Stimulated activated CD4-positive, alpha-beta T cell treated with anti-CD3 and anti-CD28 coated beads, Interleukin-4, amount 100 ng/mL, for 1 hour (primary cell): ENCODE measurements around the gene GPC6.

Experiments
- DNase-seq: peaks from one replicate; pipeline ENCODE4 v3.0.0-alpha.2; 2020

Gene GPC6

GRCh38 chr13:94087100-94087499 lies 860.5 kb downstream of the GPC6 start:
- no peak for DNase-seq

GRCh38 chr13:94088742-94089141 lies 862.1 kb downstream of the GPC6 start:
- DNase-seq = no peak

GRCh38 chr13:94090773-94091480 lies 864.3 kb downstream of the GPC6 start:
- no peak for DNase-seq

GRCh38 chr13:94093652-94094315 lies 867.2 kb downstream of the GPC6 start:
- DNase-seq = no peak

GRCh38 chr13:94109715-94110374 lies 883.2 kb downstream of the GPC6 start:
- DNase-seq = no peak

GRCh38 chr13:94112227-94112626 lies 885.6 kb downstream of the GPC6 start:
- DNase-seq = no peak

- no peak for DNase-seq
Measured at GRCh38 chr13:94112731-94113130, 886.1 kb downstream of the GPC6 start.

- DNase-seq = no peak
Measured at GRCh38 chr13:94113245-94113644, 886.6 kb downstream of the GPC6 start.

GRCh38 chr13:94114166-94114565 lies 887.6 kb downstream of the GPC6 start:
- no peak for DNase-seq

GRCh38 chr13:94115054-94115453 lies 888.4 kb downstream of the GPC6 start:
- no peak for DNase-seq

GRCh38 chr13:94119360-94119936 lies 892.8 kb downstream of the GPC6 start:
- DNase-seq = no peak

- no peak for DNase-seq
Measured at GRCh38 chr13:94120878-94121277, 894.3 kb downstream of the GPC6 start.

- no peak for DNase-seq
Measured at GRCh38 chr13:94121686-94122085, 895.1 kb downstream of the GPC6 start.

- DNase-seq = no peak
Measured at GRCh38 chr13:94122300-94122915, 895.8 kb downstream of the GPC6 start.

- no peak for DNase-seq
Measured at GRCh38 chr13:94123557-94123956, 897.0 kb downstream of the GPC6 start.

- no peak for DNase-seq
Measured at GRCh38 chr13:94128430-94128829, 901.8 kb downstream of the GPC6 start.

- DNase-seq = no peak
Measured at GRCh38 chr13:94129490-94129894, 902.9 kb downstream of the GPC6 start.

- no peak for DNase-seq
Measured at GRCh38 chr13:94138831-94139230, 912.2 kb downstream of the GPC6 start.

- DNase-seq = no peak
Measured at GRCh38 chr13:94139393-94139995, 912.9 kb downstream of the GPC6 start.

GRCh38 chr13:94140027-94140426 lies 913.4 kb downstream of the GPC6 start:
- DNase-seq = no peak

GRCh38 chr13:94140511-94140910 lies 913.9 kb downstream of the GPC6 start:
- DNase-seq = no peak

- no peak for DNase-seq
Measured at GRCh38 chr13:94143624-94144350, 917.2 kb downstream of the GPC6 start.
